GM04503 (cell line): ENCODE measurements around the gene DAPP1.

ENCODE experiments used
- DNase-seq: peaks from one replicate; pipeline ENCODE4 v3.0.0-alpha.2; 2012; ENCODE audit warnings: low read depth

DAPP1 gene

DNA sequence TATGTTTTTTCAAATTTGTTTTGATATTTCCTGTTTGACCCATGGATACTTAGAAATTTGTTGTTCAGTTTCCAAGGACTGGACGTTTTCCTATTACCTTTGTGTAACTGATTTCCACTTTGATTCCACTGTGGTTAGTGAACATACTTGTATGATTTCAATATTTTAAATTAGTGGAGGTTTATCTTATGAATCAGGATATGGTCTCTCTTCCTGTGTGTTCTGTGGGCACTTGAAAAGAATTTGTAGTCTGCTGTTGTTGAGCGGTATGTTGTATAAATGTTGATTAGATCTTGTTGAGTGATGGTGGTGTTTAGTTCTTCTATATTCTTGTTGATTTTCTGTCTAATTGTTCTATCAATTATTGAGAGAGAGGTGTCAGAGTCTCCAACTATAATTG, 98.8 kb downstream of the DAPP1 start:
- no peak for DNase-seq

DNA sequence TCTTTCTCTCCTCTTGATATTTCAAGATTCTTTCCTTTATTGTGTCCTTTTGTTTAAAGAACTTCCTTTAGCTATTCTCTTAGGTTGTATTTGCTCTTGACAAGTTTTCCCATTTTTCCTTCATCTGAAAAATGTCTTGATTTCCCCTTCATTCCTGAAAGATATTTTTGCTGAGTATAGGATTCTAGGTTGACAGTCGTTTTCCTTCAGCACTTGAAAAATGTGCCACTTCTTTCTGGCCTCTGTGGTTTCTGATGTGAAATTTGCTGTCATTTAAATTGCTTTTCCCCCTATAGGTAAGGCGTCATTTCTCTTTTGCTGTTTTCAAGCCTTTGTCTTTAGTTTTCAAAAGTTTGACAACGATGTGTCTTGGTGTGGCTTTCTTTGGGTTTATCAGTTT, 100.9 kb downstream of the DAPP1 start:
- no peak for DNase-seq

DNA sequence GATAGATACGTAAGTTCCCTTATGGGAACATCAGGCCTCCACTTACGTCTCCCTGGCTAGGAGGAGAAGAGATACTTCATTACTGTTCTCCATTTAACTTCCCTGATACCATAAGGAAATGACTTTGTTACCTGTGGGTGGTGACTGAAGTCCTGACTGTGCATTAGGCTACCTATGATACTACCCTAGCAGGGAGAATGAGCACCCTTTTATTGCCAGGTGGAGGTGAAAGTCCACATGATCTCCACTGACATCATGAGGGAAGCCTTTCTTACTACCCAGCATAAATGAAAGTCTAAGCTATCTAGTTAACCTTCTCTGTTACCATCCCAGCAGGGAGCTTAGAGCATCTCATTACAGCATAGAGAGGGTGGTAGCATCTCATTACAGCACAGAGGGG, 102.0 kb downstream of the DAPP1 start:
- DNase-seq, result no peak
